T1000 (cell line): ENCODE data around the gene TAF10.
A peak's percentile ranks its signal among the peaks of the same experiment; 100 is the strongest.

ENCODE experiments used
- DNase-seq: peaks from one replicate; lab custom pipeline; 2025; ENCODE audit warnings: mixed read lengths; lab: John Stamatoyannopoulos, UW

The TAF10 gene

GRCh38 chr11:6608726-6609501 is 3.1 kb downstream of the TAF10 start:
- no peak for DNase-seq

GRCh38 chr11:6608011-6608410 is 4.0 kb downstream of the TAF10 start:
- no peak for DNase-seq

GRCh38 chr11:6607190-6607795 is 4.7 kb downstream of the TAF10 start:
- DNase-seq, result no peak

GRCh38 chr11:6606471-6607189 is 5.4 kb downstream of the TAF10 start:
- peak; percentile 70 for DNase-seq

- DNase-seq, result no peak
Measured at GRCh38 chr11:6604790-6605189, 7.2 kb downstream of the TAF10 start.

- peak; percentile 5 for DNase-seq
Measured at GRCh38 chr11:6604081-6604626, 7.9 kb downstream of the TAF10 start.

- peak; percentile 68 for DNase-seq
Measured at GRCh38 chr11:6603287-6604080, 8.5 kb downstream of the TAF10 start, which contains the start of the genes ILK and RRP8. Gene ILK (plus strand): TSS chr11:6603774. CDS start chr11:6604272, 498 bp downstream. Gene RRP8 (minus strand): TSS chr11:6603616. CDS start chr11:6603502, 114 bp downstream.

GRCh38 chr11:6602096-6602940 is 9.7 kb downstream of the TAF10 start:
- no peak for DNase-seq

GRCh38 chr11:6601041-6601461 is 11.0 kb downstream of the TAF10 start:
- no peak for DNase-seq

- no peak for DNase-seq
Measured at GRCh38 chr11:6599881-6600390, 12.1 kb downstream of the TAF10 start.

- no peak for DNase-seq
Measured at GRCh38 chr11:6599449-6599848, 12.6 kb downstream of the TAF10 start.

GRCh38 chr11:6598555-6598954 is 13.5 kb downstream of the TAF10 start:
- DNase-seq, result no peak

GRCh38 chr11:6596239-6596877 is 15.7 kb downstream of the TAF10 start:
- no peak for DNase-seq

GRCh38 chr11:6594142-6594768 is 17.8 kb downstream of the TAF10 start:
- DNase-seq, result no peak

- no peak for DNase-seq
Measured at GRCh38 chr11:6588018-6588417, 24.0 kb downstream of the TAF10 start.

- no peak for DNase-seq
Measured at GRCh38 chr11:6587360-6587953, 24.6 kb downstream of the TAF10 start.

GRCh38 chr11:6586434-6587359 is 25.3 kb downstream of the TAF10 start:
- no peak for DNase-seq

GRCh38 chr11:6584528-6584927 is 27.5 kb downstream of the TAF10 start:
- DNase-seq, result no peak
